ENCODE measurements around the gene C22orf23. TPM values are rescaled to one million over a fixed set of nuclear protein-coding genes. Genes with fewer than 3 reads are reported as not detected.
A peak's percentile ranks its signal among the peaks of the same experiment; 100 is the strongest.

C22orf23 gene
- total RNA-seq, 4 donors from 2014 or later = 0.59 to 1.7 (median 0.73) TPM

GRCh38 chr22:37943825-37944198 is 9.6 kb downstream of the C22orf23 start:
- H3K4me1 ChIP-seq = peaks cover 7 to 11% of the 10 kb centered on the region in 2 donors
- TF ChIP-seq POLR2A (IDR thresholded peaks at IDR 0.05) = no peak
- TF ChIP-seq, protein P1, sequence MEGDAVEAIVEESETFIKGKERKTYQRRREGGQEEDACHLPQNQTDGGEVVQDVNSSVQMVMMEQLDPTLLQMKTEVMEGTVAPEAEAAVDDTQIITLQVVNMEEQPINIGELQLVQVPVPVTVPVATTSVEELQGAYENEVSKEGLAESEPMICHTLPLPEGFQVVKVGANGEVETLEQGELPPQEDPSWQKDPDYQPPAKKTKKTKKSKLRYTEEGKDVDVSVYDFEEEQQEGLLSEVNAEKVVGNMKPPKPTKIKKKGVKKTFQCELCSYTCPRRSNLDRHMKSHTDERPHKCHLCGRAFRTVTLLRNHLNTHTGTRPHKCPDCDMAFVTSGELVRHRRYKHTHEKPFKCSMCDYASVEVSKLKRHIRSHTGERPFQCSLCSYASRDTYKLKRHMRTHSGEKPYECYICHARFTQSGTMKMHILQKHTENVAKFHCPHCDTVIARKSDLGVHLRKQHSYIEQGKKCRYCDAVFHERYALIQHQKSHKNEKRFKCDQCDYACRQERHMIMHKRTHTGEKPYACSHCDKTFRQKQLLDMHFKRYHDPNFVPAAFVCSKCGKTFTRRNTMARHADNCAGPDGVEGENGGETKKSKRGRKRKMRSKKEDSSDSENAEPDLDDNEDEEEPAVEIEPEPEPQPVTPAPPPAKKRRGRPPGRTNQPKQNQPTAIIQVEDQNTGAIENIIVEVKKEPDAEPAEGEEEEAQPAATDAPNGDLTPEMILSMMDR (IDR thresholded peaks at IDR 0.05) = no peak
- no peaks in the 10 kb centered on the region for H3K27me3 ChIP-seq
- DNase-seq = no peak
- peaks cover 21% of the 10 kb centered on the region in 2 donors for H3K36me3 ChIP-seq
- WGBS, 2 donors = 88 to 90% methylated on average over 6 of the region's 7 CpGs
- peak overlapping the region in 2 of 3 donors; percentile 24 to 33 for H3K27ac ChIP-seq
- intact Hi-C loops (cut with DNase I) = no loop called here
- no peak overlapping the region for H3K4me3 ChIP-seq (replicated peaks in 1 of 3)
- H3K9me3 ChIP-seq = no peaks in the 10 kb centered on the region

DNA sequence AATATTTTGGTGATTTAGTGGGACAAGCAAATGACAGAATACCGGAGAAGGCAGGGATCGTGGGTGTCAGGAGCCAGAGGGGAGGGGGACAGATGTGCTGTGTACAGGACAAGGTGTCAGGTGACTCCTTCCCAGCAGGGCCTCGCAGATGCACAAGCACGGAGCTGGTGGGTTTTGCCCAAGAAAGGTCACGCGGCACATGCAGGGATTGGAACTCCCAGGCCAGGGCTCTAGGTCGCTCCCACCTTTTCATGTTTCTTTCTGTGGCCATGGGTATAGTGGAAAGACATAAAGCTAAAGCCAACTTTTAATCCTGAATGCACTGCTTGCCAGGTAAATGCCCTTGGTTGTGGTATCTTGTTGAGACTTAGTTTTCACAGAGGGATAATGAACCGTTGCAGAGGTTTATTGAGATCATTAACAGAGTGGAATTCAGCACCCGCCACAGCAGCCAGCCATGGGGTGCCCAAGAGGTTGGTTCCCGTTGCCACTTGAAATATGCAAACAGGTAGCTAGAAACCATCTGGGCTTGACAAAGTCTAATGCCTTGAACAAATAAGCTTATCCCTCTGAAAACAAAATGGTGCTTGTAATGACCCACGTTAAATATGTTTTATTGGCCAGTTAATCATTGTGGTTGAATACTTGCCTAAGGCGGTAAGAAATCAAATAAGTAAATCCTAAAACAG is 10.1 kb downstream of the C22orf23 start:
- no peak for TF ChIP-seq POLR2A (IDR thresholded peaks at IDR 0.05)
- TF ChIP-seq, protein P1 (IDR thresholded peaks at IDR 0.05) = no peak
- Histone ChIP-seq H3K4me3 (replicated peaks in 1 of 3) (no peak overlapping the region), H3K4me1 (peaks cover 7 to 11% of the 10 kb centered on the region in 2 donors), H3K9me3 (no peaks in the 10 kb centered on the region), H3K36me3 (peaks cover 21 to 25% of the 10 kb centered on the region in 2 donors), H3K27me3 (no peaks in the 10 kb centered on the region), H3K27ac (peak overlapping the region in 2 of 3 donors; percentile 24 to 55)
- intact Hi-C loops (cut with DNase I) = no loop called here
- peak; percentile 27 to 36 for DNase-seq
- 73 to 79% methylated on average over 12 of the region's 12 CpGs for WGBS, 2 donors

DNA sequence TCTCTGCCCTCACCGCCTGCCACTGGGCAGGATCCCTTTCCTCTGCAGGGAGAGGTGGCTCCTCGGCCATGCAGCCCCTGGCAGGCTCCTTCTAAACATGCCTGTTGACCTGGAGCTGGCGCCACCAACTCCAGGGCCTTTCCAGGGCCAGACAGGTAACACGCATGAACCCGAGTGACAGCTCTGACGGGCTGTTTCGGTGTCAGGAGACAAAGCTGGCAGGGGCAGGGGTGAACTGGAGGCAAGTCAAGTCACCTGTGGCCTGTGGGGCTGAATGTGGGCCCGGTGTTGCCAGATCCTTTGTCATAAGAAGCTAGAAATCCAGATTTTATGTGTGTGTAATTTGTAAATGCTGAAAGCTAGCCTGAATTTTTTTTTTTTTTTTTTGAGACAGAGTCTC is 11.3 kb downstream of the C22orf23 start:
- peaks cover 7 to 11% of the 10 kb centered on the region in 2 donors for H3K4me1 ChIP-seq
- no peaks in the 10 kb centered on the region for H3K27me3 ChIP-seq
- H3K9me3 ChIP-seq = no peaks in the 10 kb centered on the region
- no peak overlapping the region for H3K4me3 ChIP-seq (replicated peaks in 1 of 3)
- peaks cover 29 to 32% of the 10 kb centered on the region in 2 donors for H3K36me3 ChIP-seq
- DNase-seq = no peak
- no peak overlapping the region for H3K27ac ChIP-seq
- no peak for TF ChIP-seq POLR2A (IDR thresholded peaks at IDR 0.05)
- TF ChIP-seq, protein P1 (IDR thresholded peaks at IDR 0.05) = no peak
- intact Hi-C loops (cut with DNase I) = no loop called here
- WGBS, 2 donors = 95 to 97% methylated on average over 6 to 8 of the region's 8 CpGs

GRCh38 chr22:37940698-37941376 is 12.6 kb downstream of the C22orf23 start:
- H3K36me3 ChIP-seq = peaks cover 32 to 37% of the 10 kb centered on the region in 2 donors
- no peaks in the 10 kb centered on the region for H3K27me3 ChIP-seq
- 68 to 80% methylated on average over 6 to 12 of the region's 12 CpGs for WGBS, 2 donors
- H3K9me3 ChIP-seq = no peaks in the 10 kb centered on the region
- intact Hi-C loops (cut with DNase I) = no loop called here
- H3K4me3 ChIP-seq (replicated peaks in 1 of 3) = no peak overlapping the region
- H3K27ac ChIP-seq = no peak overlapping the region
- TF ChIP-seq, protein P1 (IDR thresholded peaks at IDR 0.05) = no peak
- no peak for TF ChIP-seq POLR2A (IDR thresholded peaks at IDR 0.05)
- no peak for DNase-seq
- H3K4me1 ChIP-seq = peaks cover 7 to 11% of the 10 kb centered on the region in 2 donors
